Adrenal gland (tissue), 12 donors: ENCODE data around the gene ARID3C. TPM values are rescaled to one million over a fixed set of nuclear protein-coding genes. Genes with fewer than 3 reads are reported as not detected.

ENCODE experiments used
- DNase-seq, 7 donors: peaks; one replicate each; pipeline ENCODE4 v3.0.0-alpha.2; 2019 to 2020
- H3K27ac ChIP-seq, 5 donors: fragments of 200-600 bp; sonication (generic) in 4 of 5; 1 replicate in 3 of 5; 2 replicates in 2 of 5; pipeline versions ENCODE4 v1.5.1 to v1.8.0; 2016 to 2020; ENCODE audit warnings: mild to moderate bottlenecking in 1 of 5
- H3K27me3 ChIP-seq: fragments of 200-600 bp; 2 replicates; pipeline ENCODE4 v1.8.0; 2021
- H3K36me3 ChIP-seq, 2 donors: fragments of 200-600 bp; replicated peaks in 1 of 2; 1 replicate in 1 of 2; 2 replicates in 1 of 2; pipeline versions ENCODE4 v1.5.1 to v1.8.0; 2018 to 2022
- H3K4me1 ChIP-seq, 2 donors: fragments of 200-600 bp; replicated peaks in 1 of 2; 1 replicate in 1 of 2; 2 replicates in 1 of 2; pipeline versions ENCODE4 v1.5.1 to v1.8.0; 2018 to 2021
- H3K4me3 ChIP-seq, 4 donors: fragments of 200-600 bp; sonication (generic) in 3 of 4; one replicate each; pipeline ENCODE4 v1.5.1; 2016 to 2018
- H3K9me3 ChIP-seq, 3 donors: fragments of 200-600 bp; sonication (generic) in 1 of 3; replicated peaks in 1 of 3; 1 replicate in 2 of 3; 2 replicates in 1 of 3; pipeline versions ENCODE4 v1.5.1 to v1.8.0; 2016 to 2021
- POLR2A ChIP-seq, 2 donors: fragments of 450-650 bp; IDR thresholded peaks; one replicate each; pipeline ENCODE4 v1.6.1; 2017; ENCODE audit warnings: antibody characterized with exemption in 2 of 2, mild to moderate bottlenecking in 2 of 2, moderate library complexity in 1 of 2
- WGBS, 4 donors: extraction: QIAGEN DNeasy Blood & Tissue Kit in 2 of 4; methylation state at CpG; one replicate each; pipeline versions ENCODE4 v1.1.5 to v1.1.7; 2013 to 2017; 5-methylcytosine and 5-hydroxymethylcytosine counted together
- intact Hi-C, 2 donors: fragments of 100-400 bp; cut with DNase I; formaldehyde crosslinking; loops; one replicate each; pipeline versions ENCODE4 v1.14.1 to v1.15.0; 2022 to 2023
- polyA plus RNA-seq, 3 donors: library from polyadenylated mRNA; stranded (reverse); fragments of 200-250 nt in 2 of 3; fragments of 350-450 nt in 1 of 3; fragmentation: Illumina TruSeq in 1 of 3; extraction: RNeasy Lipid Tissue Mini Kit (QIAGEN cat#74804) in 1 of 3; gene quantifications; one replicate each; pipeline ENCODE4 v1.2.3, GENCODE V29; 2013 to 2014
- total RNA-seq, 9 donors: library from RNA; depleted of rRNA in 4 of 9; stranded (reverse); fragments of >200 nt in 4 of 9; fragments of 120-200 nt in 1 of 9; fragmentation: NEBNext Ultra II Directional in 1 of 9; extraction: Animal tissue kit (Norgen Biotek cat#: 25700) in 1 of 9; gene quantifications; one replicate each; pipeline versions ENCODE4 v1.1.0 to v1.2.4, GENCODE V29; 2013 to 2023
- TF ChIP-seq, protein P1 (sequence below), 6 experiments: fragments of 450-650 bp in 4 of 6; fragments of 200-600 bp in 2 of 6; sonication (generic) in 1 of 6; IDR thresholded peaks; 1 replicate in 5 of 6; 2 replicates in 1 of 6; pipeline versions ENCODE4 v1.5.1 to v1.8.0; 2016 to 2021; ENCODE audit warnings: antibody characterized with exemption in 6 of 6, mild to moderate bottlenecking in 2 of 6, moderate library complexity in 1 of 6
- donor health status: healthy with polysubstance abuse.
- donor health status: Bipolar disorder and iron deficiency.
- donor health status: DM: yes; HTN: yes; CAD: no.
- donor health status: DM: no; HTN: no; CAD: no.
- donor health status: DM: no; HTN: no; CAD: no.
- donor health status: DM: yes; HTN: yes; CAD: no.

The ARID3C gene
- total and polyA plus RNA-seq, 12 donors, result not detected

- H3K4me3 ChIP-seq, result no peak overlapping the region
- peaks cover 0 to 4% of the 10 kb centered on the region in 2 donors for H3K4me1 ChIP-seq
- H3K27me3 ChIP-seq, result peaks cover 25% of the 10 kb centered on the region
- H3K27ac ChIP-seq, result peak overlapping the region in 1 of 5 donors; percentile 29
- intact Hi-C loops, result loop anchor here (5.0 to 10.0 kb wide), 3 partner anchors 46 to 191 kb away; no protein-coding TSS in a partner anchor
- H3K9me3 ChIP-seq, result no peaks in the 10 kb centered on the region
- 10 to 21% (median 14%) methylated on average over 8 to 26 of the region's 26 CpGs for WGBS, 4 donors
- H3K36me3 ChIP-seq, result no peaks in the 10 kb centered on the region
- peak in 3 of 7 donors; percentile 43 to 74 (median 46) for DNase-seq
- TF ChIP-seq POLR2A (IDR thresholded peaks at IDR 0.05), result no peak
- TF ChIP-seq, protein P1, sequence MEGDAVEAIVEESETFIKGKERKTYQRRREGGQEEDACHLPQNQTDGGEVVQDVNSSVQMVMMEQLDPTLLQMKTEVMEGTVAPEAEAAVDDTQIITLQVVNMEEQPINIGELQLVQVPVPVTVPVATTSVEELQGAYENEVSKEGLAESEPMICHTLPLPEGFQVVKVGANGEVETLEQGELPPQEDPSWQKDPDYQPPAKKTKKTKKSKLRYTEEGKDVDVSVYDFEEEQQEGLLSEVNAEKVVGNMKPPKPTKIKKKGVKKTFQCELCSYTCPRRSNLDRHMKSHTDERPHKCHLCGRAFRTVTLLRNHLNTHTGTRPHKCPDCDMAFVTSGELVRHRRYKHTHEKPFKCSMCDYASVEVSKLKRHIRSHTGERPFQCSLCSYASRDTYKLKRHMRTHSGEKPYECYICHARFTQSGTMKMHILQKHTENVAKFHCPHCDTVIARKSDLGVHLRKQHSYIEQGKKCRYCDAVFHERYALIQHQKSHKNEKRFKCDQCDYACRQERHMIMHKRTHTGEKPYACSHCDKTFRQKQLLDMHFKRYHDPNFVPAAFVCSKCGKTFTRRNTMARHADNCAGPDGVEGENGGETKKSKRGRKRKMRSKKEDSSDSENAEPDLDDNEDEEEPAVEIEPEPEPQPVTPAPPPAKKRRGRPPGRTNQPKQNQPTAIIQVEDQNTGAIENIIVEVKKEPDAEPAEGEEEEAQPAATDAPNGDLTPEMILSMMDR (IDR thresholded peaks at IDR 0.05), result no peak
Measured at GRCh38 chr9:34592895-34593601, 35.8 kb downstream of the ARID3C start.

DNA sequence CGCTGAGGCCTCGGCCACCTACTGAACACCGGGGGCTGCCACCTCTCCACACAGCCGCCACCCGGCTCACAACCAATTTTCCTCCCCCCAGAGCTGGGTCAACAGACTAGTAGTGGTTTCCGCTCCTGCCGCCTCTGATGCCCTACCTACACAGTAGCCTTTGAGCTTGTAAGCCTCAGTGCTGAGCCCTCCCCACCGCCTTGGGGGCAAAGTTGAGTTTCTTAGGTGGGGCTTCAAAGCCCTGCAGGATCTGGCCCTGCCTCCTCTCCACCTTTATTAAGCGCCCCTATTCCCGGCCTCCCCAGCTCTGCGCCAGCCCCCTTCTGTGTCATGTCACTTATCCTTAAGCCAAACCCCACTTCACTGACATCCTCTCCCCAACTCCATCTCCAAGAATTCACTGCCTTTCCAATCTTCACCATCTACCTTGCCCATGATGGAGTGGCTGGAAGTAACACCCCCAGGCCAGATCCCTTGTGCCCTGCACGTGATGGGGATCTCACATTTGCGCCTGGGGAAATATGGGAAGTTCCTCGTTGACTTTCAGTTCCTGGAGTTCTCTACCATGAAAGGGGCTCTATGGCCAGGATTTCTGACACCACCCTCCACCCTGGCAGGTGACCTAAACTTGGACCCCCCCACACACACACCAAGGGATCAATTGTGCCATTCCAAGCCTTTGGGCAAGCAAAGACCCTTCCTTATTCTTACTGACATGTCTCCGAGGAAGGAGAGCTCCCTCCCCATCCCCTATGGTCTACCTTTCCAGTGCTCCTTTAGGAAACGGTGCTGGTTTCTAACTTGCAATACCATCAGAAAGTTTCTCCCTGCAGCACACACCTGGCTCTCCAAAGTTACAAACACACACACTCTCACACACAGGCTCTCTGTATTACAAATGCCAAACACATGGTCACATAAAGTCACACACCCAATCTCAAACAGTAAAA, 36.7 kb downstream of the ARID3C start:
- intact Hi-C loops, result loop anchor here (2.0 to 10.0 kb wide), 4 partner anchors 41 to 190 kb away; no protein-coding TSS in a partner anchor
- no peak for DNase-seq
- Histone ChIP-seq H3K27ac (no peak overlapping the region), H3K4me1 (peaks cover 0 to 4% of the 10 kb centered on the region in 2 donors), H3K27me3 (peaks cover 25% of the 10 kb centered on the region), H3K9me3 (no peaks in the 10 kb centered on the region), H3K4me3 (no peak overlapping the region), H3K36me3 (no peaks in the 10 kb centered on the region)
- 29 to 63% (median 42%) methylated on average over 8 to 16 of the region's 16 CpGs for WGBS, 4 donors
- no peak for TF ChIP-seq POLR2A (IDR thresholded peaks at IDR 0.05)
- TF ChIP-seq, protein P1 (IDR thresholded peaks at IDR 0.05), result peak in 2 of 6 experiments; percentile 7 to 31

- Histone ChIP-seq H3K27ac (peak overlapping the region in 2 of 5 donors; percentile 13 to 29), H3K4me3 (peak overlapping the region in 1 of 4 donors; percentile 25), H3K36me3 (no peaks in the 10 kb centered on the region), H3K4me1 (peaks cover 0 to 4% of the 10 kb centered on the region in 2 donors), H3K9me3 (no peaks in the 10 kb centered on the region), H3K27me3 (peaks cover 25% of the 10 kb centered on the region)
- 0 to 19% (median 15%) methylated on average over 10 to 60 of the region's 60 CpGs for WGBS, 4 donors
- intact Hi-C loops, result loop anchor here (2.0 to 10.0 kb wide), 4 partner anchors 41 to 189 kb away; no protein-coding TSS in a partner anchor
- TF ChIP-seq POLR2A (IDR thresholded peaks at IDR 0.05), result no peak
- TF ChIP-seq, protein P1 (IDR thresholded peaks at IDR 0.05), result peak; percentile 78 to 96 (median 86)
- DNase-seq, result peak; percentile 75 to 90 (median 86)
Measured at GRCh38 chr9:34591248-34591916, 37.5 kb downstream of the ARID3C start.
